C4-2B (cell line): ENCODE results near the gene ZFYVE28.

Experiments used
- H3K27ac ChIP-seq: fragments of 450-650 bp; 2 replicates; pipeline ENCODE4 v1.5.1; 2017
- ZFX ChIP-seq: fragments of 450-650 bp; IDR thresholded peaks from 2 replicates; pipeline ENCODE4 v1.6.1; 2017
- TF ChIP-seq, protein P1 (sequence below): fragments of 450-650 bp; conservative IDR thresholded peaks from 2 replicates; pipeline ENCODE4 v1.5.1; 2017; ENCODE audit warnings: mild to moderate bottlenecking

ZFYVE28 gene

GRCh38 chr4:2401610-2401983 lies 16.8 kb downstream of the ZFYVE28 start:
- H3K27ac ChIP-seq = peak overlapping the region; percentile 30
- TF ChIP-seq, protein P1, sequence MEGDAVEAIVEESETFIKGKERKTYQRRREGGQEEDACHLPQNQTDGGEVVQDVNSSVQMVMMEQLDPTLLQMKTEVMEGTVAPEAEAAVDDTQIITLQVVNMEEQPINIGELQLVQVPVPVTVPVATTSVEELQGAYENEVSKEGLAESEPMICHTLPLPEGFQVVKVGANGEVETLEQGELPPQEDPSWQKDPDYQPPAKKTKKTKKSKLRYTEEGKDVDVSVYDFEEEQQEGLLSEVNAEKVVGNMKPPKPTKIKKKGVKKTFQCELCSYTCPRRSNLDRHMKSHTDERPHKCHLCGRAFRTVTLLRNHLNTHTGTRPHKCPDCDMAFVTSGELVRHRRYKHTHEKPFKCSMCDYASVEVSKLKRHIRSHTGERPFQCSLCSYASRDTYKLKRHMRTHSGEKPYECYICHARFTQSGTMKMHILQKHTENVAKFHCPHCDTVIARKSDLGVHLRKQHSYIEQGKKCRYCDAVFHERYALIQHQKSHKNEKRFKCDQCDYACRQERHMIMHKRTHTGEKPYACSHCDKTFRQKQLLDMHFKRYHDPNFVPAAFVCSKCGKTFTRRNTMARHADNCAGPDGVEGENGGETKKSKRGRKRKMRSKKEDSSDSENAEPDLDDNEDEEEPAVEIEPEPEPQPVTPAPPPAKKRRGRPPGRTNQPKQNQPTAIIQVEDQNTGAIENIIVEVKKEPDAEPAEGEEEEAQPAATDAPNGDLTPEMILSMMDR = no peak
- TF ChIP-seq ZFX = no peak

- TF ChIP-seq, protein P1 = no peak
- TF ChIP-seq ZFX = no peak
- no peak overlapping the region for H3K27ac ChIP-seq
These were observed 17.4 kb downstream of the ZFYVE28 start for GRCh38 chr4:2400841-2401609.

DNA sequence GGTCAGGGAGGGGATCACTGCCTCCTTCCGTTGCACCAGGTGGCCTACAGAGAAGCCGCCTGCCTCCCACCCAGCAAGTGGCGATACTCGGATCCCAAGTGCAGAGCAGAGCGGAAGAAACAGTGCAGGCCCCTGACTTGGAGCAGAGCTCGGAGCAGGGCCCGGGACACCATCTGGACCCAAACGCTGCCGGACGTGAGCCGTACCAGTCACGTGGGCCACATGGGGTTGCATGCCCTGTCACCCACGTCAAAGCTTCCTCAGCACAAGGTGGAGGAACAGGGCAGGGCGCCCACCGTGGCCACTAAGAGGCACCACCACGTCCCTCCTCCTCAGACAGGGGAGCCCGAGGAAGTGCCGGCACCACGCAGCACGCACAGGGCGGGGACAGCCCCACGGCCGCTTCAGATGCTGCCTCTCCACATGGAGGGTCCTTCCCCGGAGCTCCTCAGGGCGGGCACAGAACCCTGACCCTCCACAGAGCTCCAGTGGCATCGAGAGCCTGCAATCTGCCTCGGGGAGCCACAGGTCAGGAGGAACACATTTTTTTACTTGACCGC lies 18.7 kb downstream of the ZFYVE28 start:
- H3K27ac ChIP-seq = no peak overlapping the region
- TF ChIP-seq, protein P1 = no peak
- no peak for TF ChIP-seq ZFX

DNA sequence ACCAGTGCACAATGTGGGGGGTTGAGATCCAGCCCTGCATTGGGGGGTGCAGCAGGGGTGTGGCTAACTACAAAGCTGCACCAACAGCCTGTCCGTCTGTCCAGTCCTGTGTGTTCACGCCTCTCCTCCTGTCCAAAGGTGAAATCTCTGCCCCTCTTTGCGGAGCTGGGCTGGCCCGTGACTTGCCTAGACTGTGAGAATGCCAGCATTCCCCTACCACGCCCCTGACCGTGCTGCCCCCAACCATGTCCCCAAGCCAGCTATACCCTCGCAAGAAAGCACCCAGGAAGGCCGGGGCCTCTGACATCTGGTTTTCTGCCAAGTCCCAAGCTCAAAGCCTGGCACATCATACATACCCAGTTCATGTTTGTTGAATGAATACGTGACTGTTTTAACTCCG lies 19.2 kb downstream of the ZFYVE28 start:
- no peak for TF ChIP-seq ZFX
- TF ChIP-seq, protein P1 = no peak

DNA sequence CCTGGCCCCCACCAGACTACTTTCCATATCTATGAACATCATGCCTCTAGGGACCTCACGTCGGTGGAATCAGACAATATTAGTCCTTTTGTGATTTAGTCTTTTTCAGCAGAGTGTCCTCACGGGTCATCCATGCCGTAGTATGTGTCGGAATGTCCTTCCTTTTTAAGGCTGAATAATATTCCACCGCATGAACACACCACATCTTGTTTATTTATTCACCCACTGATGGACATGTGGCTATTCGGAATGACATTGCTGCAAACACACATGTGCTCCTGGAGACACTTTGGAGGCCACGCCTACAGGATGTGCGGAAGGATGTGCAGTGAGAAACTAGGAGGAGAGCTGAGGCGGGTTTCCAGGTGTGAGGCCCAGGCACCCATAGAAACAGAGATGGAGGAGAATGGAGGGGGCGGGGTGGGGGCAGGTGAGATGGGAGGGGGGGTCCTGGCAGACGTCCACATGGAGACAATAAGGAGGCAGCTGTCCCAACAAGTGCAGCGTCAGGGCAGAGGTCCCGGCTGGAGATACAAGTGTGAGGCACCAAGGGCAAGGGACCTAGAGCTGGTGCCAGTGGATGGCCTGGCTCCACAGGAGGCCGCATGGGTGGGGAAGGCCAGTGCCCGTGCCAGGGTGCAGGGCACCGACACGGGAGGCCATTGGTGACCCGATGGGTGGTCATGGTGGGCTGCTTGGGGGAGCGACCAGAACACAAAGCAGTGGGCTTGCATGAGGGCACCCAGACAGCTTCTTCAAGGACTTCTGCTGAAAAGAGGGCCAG lies 20.7 kb downstream of the ZFYVE28 start:
- no peak overlapping the region for H3K27ac ChIP-seq
- no peak for TF ChIP-seq ZFX
- TF ChIP-seq, protein P1 = no peak

More for the DNA sequence above, 19.2 kb downstream of the ZFYVE28 start:
- no peak overlapping the region for H3K27ac ChIP-seq

DNA sequence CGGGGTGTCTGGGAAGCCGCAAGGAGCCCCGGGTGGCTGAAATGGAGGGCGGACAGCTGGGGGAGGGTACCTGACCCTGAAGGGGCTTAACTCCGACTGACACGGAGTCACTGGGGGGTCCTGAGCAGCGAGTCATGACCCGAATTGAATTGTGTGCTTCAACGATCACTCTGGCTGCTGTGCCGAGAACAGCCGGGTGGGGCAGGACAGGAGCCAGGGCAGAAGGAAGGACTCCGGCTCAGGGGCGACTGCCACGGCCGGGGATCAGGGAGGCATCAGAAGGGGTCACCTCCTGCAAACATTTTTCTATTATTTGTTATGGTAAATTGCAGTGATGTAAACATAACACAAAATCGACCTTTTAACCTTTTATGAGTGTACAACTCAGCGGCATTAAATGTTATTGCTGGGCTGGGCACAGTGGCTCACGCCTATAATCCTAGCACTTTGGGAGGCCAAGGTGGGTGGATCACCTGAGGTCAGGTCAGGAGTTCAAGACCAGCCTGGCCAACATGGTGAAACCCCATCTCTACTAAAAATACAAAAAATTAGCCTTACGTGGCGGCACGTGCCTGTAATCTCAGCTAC lies 21.6 kb downstream of the ZFYVE28 start:
- TF ChIP-seq, protein P1 = no peak
- no peak for TF ChIP-seq ZFX
- H3K27ac ChIP-seq = no peak overlapping the region
